PC-9 (cell line): ENCODE data around the gene LRIG3.

Source experiments
- CTCF ChIP-seq: fragments of 200-600 bp; sonication (generic); conservative IDR thresholded peaks from 2 replicates; pipeline ENCODE4 v1.6.1; 2017; ENCODE audit warnings: mixed run types, antibody characterized with exemption, mild to moderate bottlenecking, moderate library complexity
- EZH2 ChIP-seq: fragments of 200-600 bp; sonication (generic); IDR thresholded peaks from 2 replicates; pipeline ENCODE4 v1.8.0; 2017; ENCODE audit warnings: antibody characterized with exemption, low read depth

GRCh38 chr12:58895053-58895452 is 25.3 kb downstream of the LRIG3 start:
- TF ChIP-seq CTCF (no peak), EZH2 (no peak)
